GM18907 (cell line): ENCODE measurements around the gene KYAT1.
"Not testable (repeated sequence)": the region's sequence is repeated elsewhere in the genome, so short reads cannot be mapped to it uniquely, and the experiment has no call there.

Experiments
- ATAC-seq: cut with Tn5 transposase; IDR thresholded peaks from one replicate; pipeline ENCODE4 v1.9.1; 2021; ENCODE audit warnings: mild to moderate bottlenecking, moderate library complexity; ENCODE audit not compliant: unreplicated experiment

The KYAT1 gene

GRCh38 chr9:128820665-128821583 is 60.8 kb downstream of the KYAT1 start:
- ATAC-seq: no peak

GRCh38 chr9:128819716-128820664 is 61.8 kb downstream of the KYAT1 start:
- no peak for ATAC-seq

GRCh38 chr9:128818839-128819715 is 62.7 kb downstream of the KYAT1 start:
- ATAC-seq: peak; percentile 27

GRCh38 chr9:128818099-128818838 is 63.5 kb downstream of the KYAT1 start, which contains the start of gene ENDOG:
Gene ENDOG, plus strand, starts transcription at chr9:128818500. Its CDS starts 185 bp downstream, at chr9:128818685.
- peak; percentile 78 for ATAC-seq

- no peak for ATAC-seq
Measured at GRCh38 chr9:128810873-128811272, 70.9 kb downstream of the KYAT1 start.

- ATAC-seq: no peak
Measured at GRCh38 chr9:128809831-128810230, 71.9 kb downstream of the KYAT1 start.

- no peak for ATAC-seq
Measured at GRCh38 chr9:128809036-128809599, 72.6 kb downstream of the KYAT1 start.

- no peak for ATAC-seq
Measured at GRCh38 chr9:128808543-128808942, 73.2 kb downstream of the KYAT1 start.

GRCh38 chr9:128807827-128808226 is 73.9 kb downstream of the KYAT1 start:
- ATAC-seq: no peak

- no peak for ATAC-seq
Measured at GRCh38 chr9:128805661-128806060, 76.1 kb downstream of the KYAT1 start.

- ATAC-seq: no peak
Measured at GRCh38 chr9:128802482-128802881, 79.3 kb downstream of the KYAT1 start.

- ATAC-seq: no peak
Measured at GRCh38 chr9:128800061-128800460, 81.7 kb downstream of the KYAT1 start.

GRCh38 chr9:128798896-128799295 is 82.9 kb downstream of the KYAT1 start:
- ATAC-seq: no peak

- ATAC-seq: not testable (repeated sequence)
Measured at GRCh38 chr9:128794961-128795360, 86.8 kb downstream of the KYAT1 start.

- ATAC-seq: no peak
Measured at GRCh38 chr9:128792978-128793686, 88.6 kb downstream of the KYAT1 start.

- no peak for ATAC-seq
Measured at GRCh38 chr9:128792134-128792533, 89.6 kb downstream of the KYAT1 start.

GRCh38 chr9:128790536-128790935 is 91.2 kb downstream of the KYAT1 start:
- no peak for ATAC-seq

GRCh38 chr9:128788445-128788844 is 93.3 kb downstream of the KYAT1 start:
- ATAC-seq: no peak

GRCh38 chr9:128787659-128788058 is 94.1 kb downstream of the KYAT1 start:
- ATAC-seq: no peak
